ENCODE results near the gene FUT4. TPM values are rescaled to one million over a fixed set of nuclear protein-coding genes. Genes with fewer than 3 reads are reported as not detected.

Gene FUT4
- total and polyA plus RNA-seq, 7 donors: 0.37 to 2.2 (median 1.2) TPM

- ATAC-seq (no peak), DNase-seq (no peak)
- intact Hi-C loops (cut with DNase I): no loop called here
- TF ChIP-seq CTCF (IDR thresholded peaks at IDR 0.05): no peak
- Histone ChIP-seq H3K36me3 (ENCODE audit: insufficient read depth in 1 of 2, low read depth in 1 of 2) (no peaks in the 10 kb centered on the region), H3K27me3 (ENCODE audit: insufficient read depth in 3 of 3, low read length in 2 of 3) (no peaks in the 10 kb centered on the region), H3K27ac (no peak overlapping the region), H3K4me3 (no peak overlapping the region), H3K9me3 (no peaks in the 10 kb centered on the region), H3K4me1 (no peaks in the 10 kb centered on the region)
Observed at GRCh38 chr11:94557421-94557820, 13.7 kb downstream of the FUT4 start.

GRCh38 chr11:94557992-94558391 lies 14.3 kb downstream of the FUT4 start:
- Histone ChIP-seq H3K4me1 (no peaks in the 10 kb centered on the region), H3K27me3 (ENCODE audit: insufficient read depth in 3 of 3, low read length in 2 of 3) (no peaks in the 10 kb centered on the region), H3K36me3 (ENCODE audit: insufficient read depth in 1 of 2, low read depth in 1 of 2) (no peaks in the 10 kb centered on the region), H3K4me3 (no peak overlapping the region), H3K9me3 (no peaks in the 10 kb centered on the region), H3K27ac (no peak overlapping the region)
- no peak for ATAC-seq
- TF ChIP-seq CTCF (IDR thresholded peaks at IDR 0.05): no peak
- WGBS, 3 donors: 33 to 70% (median 36%) methylated on average over 1 of the region's 1 CpG
- intact Hi-C loops (cut with DNase I): no loop called here
- no peak for DNase-seq

- no peaks in the 10 kb centered on the region for H3K9me3 ChIP-seq
- no peaks in the 10 kb centered on the region for H3K36me3 ChIP-seq (ENCODE audit: insufficient read depth in 1 of 2, low read depth in 1 of 2)
- H3K27me3 ChIP-seq (ENCODE audit: insufficient read depth in 3 of 3, low read length in 2 of 3): no peaks in the 10 kb centered on the region
- no peak for ATAC-seq
- H3K4me3 ChIP-seq: no peak overlapping the region
- WGBS, 3 donors: 83 to 100% (median 92%) methylated on average over 1 of the region's 1 CpG
- no peak overlapping the region for H3K27ac ChIP-seq
- intact Hi-C loops (cut with DNase I): no loop called here
- H3K4me1 ChIP-seq: no peaks in the 10 kb centered on the region
- no peak for DNase-seq
- no peak for TF ChIP-seq CTCF (IDR thresholded peaks at IDR 0.05)
Observed at GRCh38 chr11:94558468-94558867, 14.7 kb downstream of the FUT4 start.

- intact Hi-C loops (cut with DNase I): no loop called here
- Histone ChIP-seq H3K36me3 (ENCODE audit: insufficient read depth in 1 of 2, low read depth in 1 of 2) (no peaks in the 10 kb centered on the region), H3K27ac (no peak overlapping the region), H3K4me3 (no peak overlapping the region), H3K9me3 (no peaks in the 10 kb centered on the region), H3K27me3 (ENCODE audit: insufficient read depth in 3 of 3, low read length in 2 of 3) (no peaks in the 10 kb centered on the region), H3K4me1 (no peaks in the 10 kb centered on the region)
- DNase-seq: no peak
- no peak for ATAC-seq
- 93 to 97% (median 96%) methylated on average over 4 of the region's 4 CpGs for WGBS, 3 donors
- TF ChIP-seq CTCF (IDR thresholded peaks at IDR 0.05): no peak
Observed at GRCh38 chr11:94558932-94559331, 15.2 kb downstream of the FUT4 start.

GRCh38 chr11:94559361-94559760 lies 15.6 kb downstream of the FUT4 start:
- WGBS, 3 donors: 88 to 93% (median 88%) methylated on average over 2 of the region's 2 CpGs
- Histone ChIP-seq H3K4me3 (no peak overlapping the region), H3K9me3 (no peaks in the 10 kb centered on the region), H3K4me1 (no peaks in the 10 kb centered on the region), H3K27me3 (ENCODE audit: insufficient read depth in 3 of 3, low read length in 2 of 3) (no peaks in the 10 kb centered on the region), H3K27ac (no peak overlapping the region), H3K36me3 (ENCODE audit: insufficient read depth in 1 of 2, low read depth in 1 of 2) (no peaks in the 10 kb centered on the region)
- TF ChIP-seq CTCF (IDR thresholded peaks at IDR 0.05): no peak
- DNase-seq (no peak), ATAC-seq (no peak)
- intact Hi-C loops (cut with DNase I): no loop called here

All from psoas muscle (tissue), 8 donors.